BLaER1 treated with 17β-estradiol and CSF1 and Interleukin-3, amounts not matched to agents 10 nM and 100 nM (cell line): ENCODE measurements around the gene PRR29.

Experiments
- H3K27ac ChIP-seq, 11 experiments: shearing (Covaris generic); formaldehyde crosslinking; 2 replicates each; pipeline ENCODE4 v1.8.1; 2022
- H3K27me3 ChIP-seq, 11 experiments: shearing (Covaris generic); formaldehyde crosslinking; 2 replicates each; pipeline ENCODE4 v1.8.1; 2022
- H3K36me3 ChIP-seq, 11 experiments: shearing (Covaris generic); formaldehyde crosslinking; 2 replicates each; pipeline ENCODE4 v1.8.1; 2022
- H3K4me1 ChIP-seq, 10 experiments: shearing (Covaris generic); formaldehyde crosslinking; 2 replicates each; pipeline ENCODE4 v1.8.1; 2022
- H3K4me2 ChIP-seq, 11 experiments: shearing (Covaris generic); formaldehyde crosslinking; 2 replicates each; pipeline ENCODE4 v1.8.1; 2022
- H3K4me3 ChIP-seq, 10 experiments: shearing (Covaris generic); formaldehyde crosslinking; 2 replicates each; pipeline ENCODE4 v1.8.1; 2022
- H3K9ac ChIP-seq, 11 experiments: shearing (Covaris generic); formaldehyde crosslinking; 2 replicates each; pipeline ENCODE4 v1.8.1; 2022
- H3K9me3 ChIP-seq, 11 experiments: shearing (Covaris generic); formaldehyde crosslinking; replicated peaks in 1 of 11; 2 replicates each; pipeline ENCODE4 v1.8.1; 2022
- H4K20me1 ChIP-seq, 11 experiments: shearing (Covaris generic); formaldehyde crosslinking; 2 replicates each; pipeline ENCODE4 v1.8.1; 2022
- Cebpa-rat ChIP-seq, 11 experiments: shearing (Covaris generic); IDR thresholded peaks; 2 replicates each; pipeline ENCODE4 v1.8.1; 2022

The PRR29 gene

DNA sequence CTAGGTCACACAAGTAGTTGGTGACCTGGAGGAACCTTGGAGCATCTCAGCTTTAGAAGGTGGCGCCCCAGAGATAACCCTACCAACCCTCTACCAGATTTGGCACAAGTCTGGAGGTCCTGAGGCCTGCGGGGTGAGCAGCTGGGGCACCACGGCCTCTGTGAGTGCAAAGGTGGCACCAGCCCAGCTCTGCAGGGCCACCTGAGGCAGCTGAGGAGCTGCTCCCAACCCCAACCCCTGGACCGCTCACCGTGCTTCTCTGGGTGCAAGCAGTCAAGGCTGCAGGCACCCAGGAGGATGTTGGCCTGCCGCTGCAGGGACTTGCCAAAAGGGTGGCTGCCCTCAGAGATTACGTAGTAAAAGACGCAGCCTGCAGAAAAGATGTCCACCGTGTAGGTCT lies 50.7 kb downstream of the PRR29 start:
- H3K9me3 ChIP-seq, result no peaks in the 10 kb centered on the region
- no peaks in the 10 kb centered on the region for H4K20me1 ChIP-seq
- no peak overlapping the region for H3K4me2 ChIP-seq
- H3K36me3 ChIP-seq, result peaks cover 34 to 100% (median 64%) of the 10 kb centered on the region in 11 experiments; a peak in 20 of 22 replicates
- no peaks in the 10 kb centered on the region for H3K4me1 ChIP-seq
- no peak overlapping the region for H3K9ac ChIP-seq
- TF ChIP-seq Cebpa-rat (IDR thresholded peaks at IDR 0.05), result no peak
- no peak overlapping the region for H3K4me3 ChIP-seq
- H3K27me3 ChIP-seq, result no peaks in the 10 kb centered on the region
- no peak overlapping the region for H3K27ac ChIP-seq

DNA sequence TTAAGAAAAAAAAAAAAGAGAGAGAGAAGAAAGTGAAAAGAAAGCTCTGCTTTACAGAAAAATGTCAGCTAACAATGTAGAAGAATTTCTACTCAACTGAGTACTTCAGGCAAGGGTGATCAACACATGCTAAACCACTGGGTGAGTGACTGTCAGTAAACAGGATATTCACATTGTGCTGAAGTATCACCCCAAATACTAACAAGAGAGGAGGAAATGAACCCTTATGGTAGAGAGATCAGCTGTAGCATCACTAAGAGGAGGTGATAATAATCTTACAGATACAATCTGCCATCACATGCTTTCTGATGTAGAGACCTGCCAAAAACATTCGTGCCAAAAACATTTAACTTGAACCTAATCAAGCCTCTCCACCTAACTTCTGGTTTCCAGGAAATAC lies 53.0 kb downstream of the PRR29 start:
- Histone ChIP-seq H3K36me3 (peaks cover 20 to 100% (median 60%) of the 10 kb centered on the region in 11 experiments; a peak in 19 of 22 replicates), H3K4me3 (no peak overlapping the region), H3K4me1 (peaks cover 0 to under 1% (median 0%) of the 10 kb centered on the region in 10 experiments; a peak in 6 of 20 replicates), H3K9ac (no peak overlapping the region), H3K4me2 (no peak overlapping the region), H3K27me3 (no peaks in the 10 kb centered on the region), H3K9me3 (no peaks in the 10 kb centered on the region), H4K20me1 (no peaks in the 10 kb centered on the region), H3K27ac (no peak overlapping the region)
- TF ChIP-seq Cebpa-rat (IDR thresholded peaks at IDR 0.05), result no peak

DNA sequence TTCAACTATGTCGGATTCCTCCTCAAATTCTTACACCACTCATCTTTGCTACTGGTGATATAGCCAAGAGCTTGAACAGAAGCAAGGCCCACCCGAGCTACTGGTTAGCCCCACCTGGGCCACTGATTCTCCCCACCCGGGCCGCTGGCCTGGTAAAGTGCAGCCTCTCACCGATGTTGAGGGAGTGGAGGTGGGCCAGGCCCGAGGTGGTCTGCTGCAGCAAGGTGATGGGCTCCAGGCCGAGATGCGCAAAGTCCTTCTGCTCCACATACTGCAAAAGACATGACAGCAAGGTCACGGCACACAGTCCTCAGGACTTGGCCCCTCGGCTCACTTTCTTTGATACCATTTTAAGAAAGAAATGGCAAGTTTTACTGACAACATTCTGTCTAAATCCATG lies 55.0 kb downstream of the PRR29 start:
- H3K4me3 ChIP-seq, result no peak overlapping the region
- peaks cover 0 to 8% (median 3%) of the 10 kb centered on the region in 10 experiments; a peak in 6 of 20 replicates for H3K4me1 ChIP-seq
- H3K4me2 ChIP-seq, result no peak overlapping the region
- no peaks in the 10 kb centered on the region for H4K20me1 ChIP-seq
- TF ChIP-seq Cebpa-rat (IDR thresholded peaks at IDR 0.05), result no peak
- peaks cover 13 to 97% (median 62%) of the 10 kb centered on the region in 11 experiments; a peak in 19 of 22 replicates for H3K36me3 ChIP-seq
- no peak overlapping the region for H3K9ac ChIP-seq
- H3K9me3 ChIP-seq, result no peaks in the 10 kb centered on the region
- no peaks in the 10 kb centered on the region for H3K27me3 ChIP-seq
- H3K27ac ChIP-seq, result no peak overlapping the region
